ENCODE measurements around the gene CHCHD6. TPM values are rescaled to one million over a fixed set of nuclear protein-coding genes. Genes with fewer than 3 reads are reported as not detected.

The CHCHD6 gene
- total and polyA plus RNA-seq, 2 of the 4 experiments (the other 2 are of a cell fraction) = 18.8 to 28.9 TPM

GRCh38 chr3:126684218-126684751, 19.8 kb upstream of the CHCHD6 start:
- Histone ChIP-seq H3K14ac (replicated peaks; ENCODE audit: low read depth, low read length) (no peak overlapping the region), H4K20me1 (ENCODE audit: insufficient read depth, low read length) (no peaks in the 10 kb centered on the region), H3K9ac (ENCODE audit: low read depth, low read length) (no peak overlapping the region), H4K91ac (ENCODE audit: insufficient read depth, low read depth, low read length) (no peak overlapping the region), H4K8ac (ENCODE audit: low read depth in 2 of 2, low read length in 2 of 2) (no peak overlapping the region), H2AK9ac (replicated peaks; ENCODE audit: low read depth, low read length, poor library complexity) (peak overlapping the region; percentile 7), H2BK5ac (ENCODE audit: low read depth, low read length, poor library complexity, severe bottlenecking) (no peak overlapping the region), H2AK5ac (ENCODE audit: low read depth, low read length) (no peak overlapping the region), H3K4ac (ENCODE audit: low read depth, low read length) (no peak overlapping the region), H3K4me1 (ENCODE audit: control insufficient read depth, insufficient read depth, low read length) (no peaks in the 10 kb centered on the region), H2BK20ac (ENCODE audit: low read depth, low read length) (no peak overlapping the region), H2BK15ac (ENCODE audit: low read depth, low read length) (no peak overlapping the region), H3K36me3 (ENCODE audit: control insufficient read depth, insufficient read depth, low read length) (no peaks in the 10 kb centered on the region), H3K27ac (ENCODE audit: insufficient read depth, low read length) (no peak overlapping the region), H3K9me1 (ENCODE audit: insufficient read depth, low read length) (no peaks in the 10 kb centered on the region), H3K27me3 (ENCODE audit: control insufficient read depth, insufficient read depth, low read length) (peaks cover 29% of the 10 kb centered on the region), H4K5ac (ENCODE audit: low read depth, low read length) (no peak overlapping the region), H2AFZ (replicated peaks; ENCODE audit: low read length, poor library complexity) (no peak overlapping the region), H3K79me1 (ENCODE audit: low read depth in 1 of 2, low read length in 2 of 2) (no peaks in the 10 kb centered on the region), H3K4me3 (ENCODE audit: insufficient read depth, low read depth, low read length) (no peak overlapping the region), H3K4me2 (ENCODE audit: low read depth, low read length) (no peak overlapping the region), H2BK120ac (ENCODE audit: low read depth, low read length) (no peak overlapping the region), H3K9me3 (ENCODE audit: control insufficient read depth, insufficient read depth, low read length) (no peaks in the 10 kb centered on the region), H3K18ac (ENCODE audit: low read depth, low read length) (no peak overlapping the region), H3K56ac (ENCODE audit: extremely low read depth, insufficient read depth, low read length) (no peak overlapping the region), H3K23ac (ENCODE audit: low read depth, low read length) (no peak overlapping the region)
- no TSS peak for BruUV-seq (replicated peaks)
- in situ Hi-C loops (cut with MboI; ENCODE audit: low sequenced_read_pairs) = no loop called here
- CTCF ChIA-PET = interaction anchor here (0.6 to 1.1 kb wide), 2 partner anchors 25 to 996 kb away, joined by 3 read pairs; no protein-coding TSS in a partner anchor
- dilution Hi-C loops (cut with HindIII; ENCODE audit: low sequenced_read_pairs, unreplicated experiment) = no loop called here
- no peak for TF ChIP-seq MXI1 (IDR thresholded peaks at IDR 0.05; ENCODE audit: borderline replicate concordance, low read depth, low read length)
- TF ChIP-seq RFX5 (IDR thresholded peaks at IDR 0.05; ENCODE audit: low read depth, low read length) = no peak
- no peak for TF ChIP-seq RAD21 (IDR thresholded peaks at IDR 0.05; ENCODE audit: low read length)
- TF ChIP-seq RCOR1 (IDR thresholded peaks at IDR 0.05; ENCODE audit: insufficient replicate concordance, low read length) = no peak
- no peak for TF ChIP-seq ELK1 (IDR thresholded peaks at IDR 0.05; ENCODE audit: borderline replicate concordance, low read depth, low read length)
- no peak for TF ChIP-seq FOS (IDR thresholded peaks at IDR 0.05; ENCODE audit: low read depth, low read length)
- no peak for TF ChIP-seq USF2 (IDR thresholded peaks at IDR 0.05; ENCODE audit: low read depth, low read length)
- TF ChIP-seq, protein P1, sequence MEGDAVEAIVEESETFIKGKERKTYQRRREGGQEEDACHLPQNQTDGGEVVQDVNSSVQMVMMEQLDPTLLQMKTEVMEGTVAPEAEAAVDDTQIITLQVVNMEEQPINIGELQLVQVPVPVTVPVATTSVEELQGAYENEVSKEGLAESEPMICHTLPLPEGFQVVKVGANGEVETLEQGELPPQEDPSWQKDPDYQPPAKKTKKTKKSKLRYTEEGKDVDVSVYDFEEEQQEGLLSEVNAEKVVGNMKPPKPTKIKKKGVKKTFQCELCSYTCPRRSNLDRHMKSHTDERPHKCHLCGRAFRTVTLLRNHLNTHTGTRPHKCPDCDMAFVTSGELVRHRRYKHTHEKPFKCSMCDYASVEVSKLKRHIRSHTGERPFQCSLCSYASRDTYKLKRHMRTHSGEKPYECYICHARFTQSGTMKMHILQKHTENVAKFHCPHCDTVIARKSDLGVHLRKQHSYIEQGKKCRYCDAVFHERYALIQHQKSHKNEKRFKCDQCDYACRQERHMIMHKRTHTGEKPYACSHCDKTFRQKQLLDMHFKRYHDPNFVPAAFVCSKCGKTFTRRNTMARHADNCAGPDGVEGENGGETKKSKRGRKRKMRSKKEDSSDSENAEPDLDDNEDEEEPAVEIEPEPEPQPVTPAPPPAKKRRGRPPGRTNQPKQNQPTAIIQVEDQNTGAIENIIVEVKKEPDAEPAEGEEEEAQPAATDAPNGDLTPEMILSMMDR (conservative IDR thresholded peaks at IDR 0.05; ENCODE audit: low read depth, low read length) = no peak
- no peak for TF ChIP-seq NFE2L2 (IDR thresholded peaks at IDR 0.05; ENCODE audit: low read depth, low read length)
- no peak for TF ChIP-seq MAZ (IDR thresholded peaks at IDR 0.05; ENCODE audit: borderline replicate concordance, low read depth, low read length)
- TF ChIP-seq BHLHE40 (IDR thresholded peaks at IDR 0.05; ENCODE audit: low read depth, low read length) = no peak
- TF ChIP-seq MAFK (IDR thresholded peaks at IDR 0.05; ENCODE audit: low read depth, low read length) = no peak
- no peak for TF ChIP-seq POLR2A (IDR thresholded peaks at IDR 0.05; ENCODE audit: low read depth, low read length)
- no peak for TF ChIP-seq CEBPB (IDR thresholded peaks at IDR 0.05; ENCODE audit: low read depth, low read length)
- no peak for TF ChIP-seq SMC3 (IDR thresholded peaks at IDR 0.05; ENCODE audit: low read depth, low read length)
- TF ChIP-seq CHD1 (IDR thresholded peaks at IDR 0.05; ENCODE audit: low read depth, low read length) = no peak
- DNase-seq (peak; percentile 20), ATAC-seq (ENCODE audit: low read depth) (no peak)
- intact Hi-C loops (cut with micrococcal nuclease) = no loop called here
- POLR2A ChIA-PET (ENCODE audit: unreplicated experiment) = interaction anchor here (0.6 kb wide), 1 partner anchor 460 kb away, joined by 8 read pairs; no protein-coding TSS in a partner anchor
- 100% methylated on average over 1 of the region's 7 CpGs; no CpG with 5 or more reads in 1 of the 2 experiments for WGBS, 2 experiments (ENCODE audit: extremely low coverage in 2 of 2, insufficient read length in 1 of 2)

Measured in IMR-90 (cell line).